Inferior parietal cortex (tissue), 1 donor: ENCODE measurements around the gene GFOD2.

Source experiments
- DNase-seq: peaks from one replicate; pipeline ENCODE4 v3.0.0-alpha.2; 2016; ENCODE audit errors: extremely low spot score

Gene GFOD2

DNA sequence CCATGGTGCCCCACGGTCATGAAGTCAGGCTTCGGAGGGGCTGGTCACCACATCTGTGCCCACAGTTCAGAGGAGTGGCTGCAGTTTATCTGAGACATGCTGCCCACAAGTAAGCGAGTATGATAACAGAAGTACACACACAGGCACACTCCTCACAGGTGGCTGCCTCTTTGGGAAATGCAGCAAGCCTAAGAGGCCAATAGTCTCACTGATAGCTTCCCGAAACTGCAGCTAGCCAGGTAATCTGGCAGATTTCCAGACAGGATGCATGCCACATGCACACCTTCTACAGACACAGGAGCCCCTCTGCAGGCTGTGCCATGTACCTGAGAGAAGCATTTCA, 12.6 kb upstream of the GFOD2 start:
- DNase-seq: no peak

GRCh38 chr16:67731071-67731752, 12.1 kb upstream of the GFOD2 start:
- no peak for DNase-seq

DNA sequence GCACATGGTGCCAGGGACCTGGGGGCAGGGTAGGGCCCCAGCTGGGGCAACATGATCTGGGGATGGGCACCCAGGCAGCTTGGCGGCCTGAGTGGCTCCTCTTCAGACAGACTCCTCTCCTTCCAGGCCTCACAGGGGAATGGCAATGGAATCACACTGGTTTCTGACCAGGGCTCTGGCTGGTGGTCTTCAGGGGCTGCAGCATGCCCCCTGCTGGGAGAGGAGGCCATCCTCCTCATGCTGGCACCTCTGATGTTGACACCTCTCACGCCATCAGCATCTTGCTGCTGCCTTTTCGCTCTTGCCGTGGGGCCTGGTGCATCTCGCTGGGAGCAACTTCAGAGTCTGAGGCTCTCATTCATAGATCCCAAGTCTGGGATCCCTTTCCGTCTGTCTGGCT, 11.2 kb upstream of the GFOD2 start:
- no peak for DNase-seq

GRCh38 chr16:67729636-67730248, 10.6 kb upstream of the GFOD2 start:
- DNase-seq: no peak

DNA sequence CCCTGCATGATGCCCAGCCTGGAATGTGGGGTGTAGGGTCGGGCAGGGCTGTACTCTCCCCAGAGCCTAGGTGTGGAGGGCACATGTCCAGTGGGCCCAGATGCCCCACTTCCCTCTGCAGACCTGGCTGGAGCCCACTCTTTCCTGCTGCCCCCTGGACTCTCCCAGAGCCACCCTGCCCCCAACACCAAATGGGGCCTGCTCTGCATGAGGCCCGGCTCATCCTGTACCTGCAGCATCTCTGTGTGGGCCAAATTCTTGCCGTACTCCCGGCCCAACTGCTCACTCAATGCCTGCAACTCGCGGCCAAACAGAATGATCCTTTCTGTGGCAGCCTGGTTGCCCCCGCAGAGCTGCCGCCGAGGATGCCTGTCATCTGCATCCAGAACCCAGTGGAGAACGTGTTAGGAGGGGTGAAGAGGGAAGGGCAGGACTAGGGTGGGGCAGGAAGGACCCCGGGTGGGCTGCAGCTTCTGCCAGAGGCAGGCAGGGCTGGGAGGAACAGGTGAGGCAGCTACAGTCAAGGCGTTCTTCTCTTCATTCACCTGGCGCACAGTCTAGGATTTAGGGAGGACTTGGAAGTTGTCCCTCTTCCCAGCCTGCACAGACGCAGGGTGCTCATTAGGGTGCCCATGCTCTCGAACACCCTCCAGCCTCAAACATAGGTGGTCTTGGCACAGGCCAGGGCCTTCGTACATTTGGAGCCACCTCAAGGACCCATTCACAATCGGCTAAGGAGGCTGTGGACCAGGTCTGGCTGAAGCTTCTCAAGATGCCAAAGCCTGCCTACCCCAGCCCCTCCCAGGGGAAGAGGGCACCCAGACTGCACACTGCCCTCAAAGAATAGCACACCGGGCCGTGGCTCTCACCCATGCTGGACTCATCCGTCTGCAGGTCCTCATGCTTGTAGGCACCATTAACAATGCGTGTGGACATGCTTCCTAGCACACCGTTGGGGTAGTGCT, 8.7 kb upstream of the GFOD2 start:
- no peak for DNase-seq

DNA sequence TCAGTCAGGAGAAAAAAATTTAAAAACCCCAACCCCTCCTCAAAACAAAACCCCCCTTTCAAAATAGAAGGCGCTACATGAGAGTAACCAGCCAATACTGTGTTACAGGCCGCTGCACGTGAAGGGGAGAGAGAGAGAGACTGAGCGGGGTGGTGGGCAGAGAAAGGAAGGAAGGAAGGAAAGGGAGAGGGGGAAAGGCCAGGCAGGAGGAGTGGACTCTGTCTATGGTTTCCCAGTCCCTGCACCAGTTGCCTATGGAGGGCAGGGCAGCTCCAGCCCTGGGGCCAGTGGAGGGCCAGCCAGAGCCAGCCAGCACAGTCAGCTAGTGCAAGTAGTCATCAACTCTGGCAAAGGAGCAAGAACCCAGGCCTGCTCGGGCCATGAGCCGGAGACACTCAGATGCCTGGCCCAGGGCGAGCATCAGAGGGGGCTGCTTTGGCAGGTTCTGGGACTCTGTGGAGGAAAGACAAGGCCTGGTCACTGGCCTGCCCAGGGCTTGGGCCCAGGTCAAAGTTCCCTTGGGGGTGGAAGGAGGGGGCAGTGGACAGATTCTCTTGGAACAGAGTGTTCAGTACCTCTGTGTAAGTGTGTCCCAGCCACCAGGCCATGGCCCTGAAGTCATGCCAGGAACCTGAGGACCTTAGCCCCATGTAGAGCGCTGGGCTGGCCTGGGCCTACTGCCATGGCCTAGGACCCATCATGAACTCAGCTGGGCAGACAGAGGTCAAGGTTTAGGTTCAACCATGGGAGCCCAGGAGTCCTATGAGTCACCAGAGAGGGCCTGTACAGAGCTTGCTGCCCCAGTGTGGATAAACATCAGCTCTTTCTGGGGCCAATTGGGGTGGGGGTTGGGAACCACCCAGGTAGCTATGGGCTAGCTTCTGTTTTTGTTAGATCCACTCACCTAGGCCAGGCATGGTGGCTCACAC, 7.3 kb upstream of the GFOD2 start:
- no peak for DNase-seq

- no peak for DNase-seq
Measured at GRCh38 chr16:67723911-67724305, 4.8 kb upstream of the GFOD2 start.

DNA sequence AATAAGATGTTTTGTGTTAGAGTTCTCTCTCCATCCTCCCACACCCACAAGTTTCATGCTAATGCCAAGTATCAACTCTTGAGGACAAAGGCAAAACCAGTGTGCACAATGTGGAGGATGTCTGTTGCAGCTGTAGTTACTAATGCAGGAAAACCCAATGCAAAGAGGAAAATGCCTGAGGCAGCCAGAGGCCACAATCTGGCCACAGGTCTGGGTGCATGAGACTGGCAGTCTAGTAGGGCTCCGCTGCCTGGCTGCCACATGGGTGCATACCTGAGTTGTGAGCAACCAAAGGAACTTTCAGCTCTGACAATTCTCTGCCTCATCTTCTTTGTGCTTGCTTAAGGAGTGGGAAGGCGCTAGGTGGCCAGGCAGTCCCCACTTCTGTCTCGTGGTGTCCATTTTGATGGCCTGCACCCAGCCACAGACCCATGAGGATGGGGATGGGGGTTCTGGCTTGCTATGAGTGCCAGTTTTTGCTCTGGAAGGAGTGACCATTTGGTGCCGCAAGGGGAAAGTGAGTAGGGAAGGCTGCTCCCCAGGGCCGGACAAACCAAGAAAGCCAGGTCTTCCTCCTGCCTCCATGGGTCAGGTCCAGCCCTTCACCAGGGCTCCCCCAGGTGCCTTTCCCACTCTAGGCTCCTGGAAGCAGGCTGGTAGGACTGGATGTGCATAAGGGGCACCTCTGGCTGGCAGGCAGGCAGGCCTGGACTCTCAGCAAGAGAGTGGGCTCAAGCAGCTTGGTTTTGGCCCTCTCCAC, 4.2 kb upstream of the GFOD2 start:
- no peak for DNase-seq

DNA sequence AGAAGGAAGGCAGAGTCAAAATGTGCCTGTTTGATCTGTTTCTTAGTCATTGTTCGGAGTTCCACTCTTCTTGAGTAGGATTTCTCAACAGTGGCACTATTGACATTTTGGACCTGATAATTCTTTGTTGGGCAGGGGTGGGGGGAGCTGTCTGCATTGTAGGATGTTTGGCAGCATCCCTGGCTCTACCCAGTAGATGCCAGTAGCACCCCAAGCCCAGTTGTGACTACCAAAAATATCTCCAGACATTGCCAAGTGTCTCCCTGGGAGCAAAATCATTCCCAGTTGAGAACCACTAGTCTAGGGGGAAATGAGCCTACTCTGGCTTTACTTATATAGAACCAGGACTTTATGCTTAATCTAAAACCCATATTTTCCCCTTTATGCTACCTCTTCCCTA, 1.1 kb upstream of the GFOD2 start:
- DNase-seq: no peak

DNA sequence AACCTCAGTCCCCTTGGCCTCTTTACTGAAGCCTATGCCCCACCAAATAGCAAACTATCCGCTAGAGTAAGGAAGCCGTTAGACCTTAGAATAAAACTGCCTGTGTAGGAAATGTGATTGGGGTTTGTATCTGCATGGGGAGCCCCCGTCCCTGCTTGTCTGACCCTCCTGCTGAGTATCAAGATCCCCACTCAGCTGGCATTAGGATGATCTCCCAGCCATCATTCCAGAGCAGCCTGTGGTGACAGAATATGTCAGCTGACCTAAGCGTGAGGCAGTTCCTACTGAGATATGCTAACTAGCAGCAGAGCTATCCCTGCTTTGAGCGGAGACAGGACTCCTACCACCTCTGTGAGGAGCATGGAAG, 645 bp upstream of the GFOD2 start:
- peak; percentile 69 for DNase-seq

- no peak for DNase-seq
Measured at GRCh38 chr16:67718668-67719047, 458 bp downstream of the GFOD2 start.

GRCh38 chr16:67716097-67716496, 3.0 kb downstream of the GFOD2 start:
- DNase-seq: no peak

- DNase-seq: no peak
Measured at GRCh38 chr16:67714522-67714921, 4.6 kb downstream of the GFOD2 start.

DNA sequence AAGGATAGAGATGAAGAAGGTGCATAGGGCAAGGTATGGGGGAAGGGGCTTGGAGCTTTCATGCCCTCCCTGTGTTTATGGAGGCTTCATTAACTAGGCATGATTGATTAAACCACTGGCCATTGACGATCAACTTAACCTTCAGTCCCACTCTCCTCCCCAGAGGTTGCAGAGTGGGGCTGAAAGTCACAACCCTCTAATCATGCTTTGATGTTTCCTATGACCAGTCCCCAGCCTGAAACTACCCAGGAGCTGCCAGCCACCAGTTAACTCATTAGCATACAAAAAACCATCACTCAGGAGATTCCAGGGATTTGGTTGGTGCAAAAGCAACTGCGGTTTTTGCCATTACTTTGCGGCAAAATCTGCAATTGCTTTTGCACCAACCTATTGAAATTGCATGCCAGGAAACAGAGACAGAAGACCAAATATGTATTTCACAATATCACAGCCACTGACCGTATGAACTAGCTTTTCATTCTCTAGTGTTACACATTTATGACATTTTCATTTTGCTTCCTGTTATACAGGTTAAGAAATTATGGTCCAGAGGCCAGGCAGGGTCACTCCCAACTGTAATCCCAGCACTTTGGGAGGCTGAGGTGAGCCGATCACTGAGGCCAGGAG, 5.4 kb downstream of the GFOD2 start:
- no peak for DNase-seq

GRCh38 chr16:67710607-67711006, 8.5 kb downstream of the GFOD2 start:
- DNase-seq: no peak

GRCh38 chr16:67709050-67709449, 10.1 kb downstream of the GFOD2 start:
- no peak for DNase-seq

DNA sequence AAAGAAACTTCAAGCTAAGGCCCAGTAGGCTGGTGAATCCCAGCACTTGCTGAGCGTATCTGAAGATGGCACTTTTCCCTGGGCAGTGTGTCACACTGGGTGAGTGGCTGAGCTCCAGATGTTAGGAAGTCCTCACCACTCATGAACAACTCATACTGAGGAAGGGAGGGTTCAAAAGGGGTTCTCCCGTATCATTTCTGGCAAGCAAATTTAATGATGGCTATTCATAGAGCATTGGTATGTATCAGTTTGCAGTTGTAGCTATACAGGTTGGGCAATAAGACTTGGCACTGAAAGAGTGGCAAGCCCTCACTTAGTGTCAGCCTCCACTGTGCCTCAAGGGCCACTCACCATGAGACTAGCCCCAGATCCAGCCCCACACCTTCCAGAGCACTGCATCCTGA, 10.7 kb downstream of the GFOD2 start:
- DNase-seq: no peak

DNA sequence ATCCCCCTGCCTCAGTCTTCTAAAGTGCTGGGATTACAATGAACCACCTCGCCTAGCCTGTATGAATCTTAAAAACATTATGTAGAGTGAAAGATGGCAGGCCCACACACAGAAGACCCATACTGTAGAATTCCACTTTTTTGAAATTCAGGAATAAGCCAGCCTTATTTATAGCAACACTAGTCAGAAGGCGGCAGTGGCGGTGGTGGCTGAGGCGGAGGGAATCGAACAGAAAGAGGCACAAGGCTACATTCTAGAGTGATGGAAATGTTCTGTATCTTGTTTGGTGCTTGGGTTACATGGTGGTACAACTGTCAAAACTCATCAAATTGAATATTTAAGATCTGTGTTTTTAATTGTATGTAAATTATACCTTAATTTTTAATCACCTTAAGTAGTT, 11.3 kb downstream of the GFOD2 start:
- no peak for DNase-seq

DNA sequence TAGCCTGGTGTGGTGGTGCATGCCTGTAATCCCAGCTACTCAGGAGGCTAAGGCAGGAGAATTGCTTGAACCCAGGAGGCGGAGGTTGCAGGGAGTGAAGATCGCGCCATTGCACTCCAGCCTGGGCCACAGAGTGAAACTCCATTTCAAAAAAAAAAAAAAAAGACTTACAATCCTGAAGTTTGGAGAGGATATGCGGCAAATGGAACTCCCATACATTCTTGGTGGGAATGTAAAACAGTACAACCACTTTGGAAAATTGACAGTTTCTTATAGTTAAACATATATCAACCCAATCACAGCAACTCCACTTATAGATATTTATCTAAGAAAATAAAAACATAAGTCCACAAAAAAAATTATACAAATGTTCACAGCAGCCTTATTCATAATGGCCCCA, 11.9 kb downstream of the GFOD2 start:
- no peak for DNase-seq

DNA sequence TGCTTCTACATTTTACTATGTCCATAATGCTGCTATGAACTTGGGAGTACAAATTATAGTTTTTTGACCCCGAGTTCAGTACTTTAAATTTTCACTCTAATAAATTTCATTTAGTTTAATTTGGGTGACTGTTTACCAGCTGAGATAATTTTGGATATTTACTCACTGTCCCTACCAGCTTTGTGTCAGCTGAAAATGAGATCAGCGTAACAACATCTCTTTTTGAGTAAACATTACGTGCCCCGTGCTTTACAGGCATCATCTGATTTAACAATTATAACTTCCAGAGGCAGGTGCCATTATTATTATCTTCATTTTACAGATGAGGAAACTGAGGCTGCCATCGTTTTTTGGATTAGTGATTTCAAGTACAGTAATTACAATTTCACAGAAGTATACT, 15.0 kb downstream of the GFOD2 start:
- no peak for DNase-seq

DNA sequence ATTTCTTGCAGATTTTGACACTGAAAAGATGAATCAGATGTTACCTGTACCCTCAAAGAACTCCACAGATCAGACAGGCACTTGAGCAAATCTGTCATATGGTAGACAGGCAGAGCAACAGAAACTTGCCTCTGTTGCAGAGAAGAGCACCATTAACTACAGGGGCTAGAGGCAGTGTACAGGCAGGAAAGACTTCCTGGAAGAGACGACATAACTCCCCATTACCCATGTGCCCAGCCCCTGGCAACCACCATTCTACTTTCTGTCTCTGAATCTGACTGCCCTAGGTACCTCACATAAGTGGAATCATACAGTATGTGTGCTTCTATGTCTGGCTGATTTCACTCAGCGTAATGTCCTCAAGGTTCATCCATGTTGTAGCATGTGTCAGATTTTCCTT, 15.5 kb downstream of the GFOD2 start:
- DNase-seq: no peak
